Vagina (tissue), 2 donors: ENCODE measurements around the gene FHL2.

ENCODE experiments used
- POLR2A ChIP-seq, 2 donors: fragments of 450-650 bp; IDR thresholded peaks; one replicate each; pipeline ENCODE4 v1.6.1; 2017; ENCODE audit warnings: antibody characterized with exemption in 2 of 2, mild to moderate bottlenecking in 2 of 2, moderate library complexity in 2 of 2
- TF ChIP-seq, protein P1 (sequence below), 3 experiments: fragments of 450-650 bp in 2 of 3; fragments of 200-600 bp in 1 of 3; sonication (generic) in 1 of 3; IDR thresholded peaks; one replicate each; pipeline ENCODE4 v1.5.1; 2017 to 2019; ENCODE audit warnings: antibody characterized with exemption in 3 of 3, mild to moderate bottlenecking in 2 of 3, moderate library complexity in 2 of 3

- no peak for TF ChIP-seq POLR2A (IDR thresholded peaks at IDR 0.05)
- TF ChIP-seq, protein P1, sequence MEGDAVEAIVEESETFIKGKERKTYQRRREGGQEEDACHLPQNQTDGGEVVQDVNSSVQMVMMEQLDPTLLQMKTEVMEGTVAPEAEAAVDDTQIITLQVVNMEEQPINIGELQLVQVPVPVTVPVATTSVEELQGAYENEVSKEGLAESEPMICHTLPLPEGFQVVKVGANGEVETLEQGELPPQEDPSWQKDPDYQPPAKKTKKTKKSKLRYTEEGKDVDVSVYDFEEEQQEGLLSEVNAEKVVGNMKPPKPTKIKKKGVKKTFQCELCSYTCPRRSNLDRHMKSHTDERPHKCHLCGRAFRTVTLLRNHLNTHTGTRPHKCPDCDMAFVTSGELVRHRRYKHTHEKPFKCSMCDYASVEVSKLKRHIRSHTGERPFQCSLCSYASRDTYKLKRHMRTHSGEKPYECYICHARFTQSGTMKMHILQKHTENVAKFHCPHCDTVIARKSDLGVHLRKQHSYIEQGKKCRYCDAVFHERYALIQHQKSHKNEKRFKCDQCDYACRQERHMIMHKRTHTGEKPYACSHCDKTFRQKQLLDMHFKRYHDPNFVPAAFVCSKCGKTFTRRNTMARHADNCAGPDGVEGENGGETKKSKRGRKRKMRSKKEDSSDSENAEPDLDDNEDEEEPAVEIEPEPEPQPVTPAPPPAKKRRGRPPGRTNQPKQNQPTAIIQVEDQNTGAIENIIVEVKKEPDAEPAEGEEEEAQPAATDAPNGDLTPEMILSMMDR (IDR thresholded peaks at IDR 0.05): no peak
These were observed 28.6 kb upstream of the FHL2 start for GRCh38 chr2:105427485-105427884.
